ENCODE results near the gene CHTF18. TPM values are rescaled to one million over a fixed set of nuclear protein-coding genes. Genes with fewer than 3 reads are reported as not detected.
A peak's percentile ranks its signal among the peaks of the same experiment; 100 is the strongest.
"Not testable (repeated sequence)": the region's sequence is repeated elsewhere in the genome, so short reads cannot be mapped to it uniquely, and the experiment has no call there.

The CHTF18 gene
- total and polyA plus RNA-seq, 2 donors (not counting 3 experiments of a cell fraction or from before 2014, with no cell fraction given) = 33.0 to 69.5 TPM

DNA sequence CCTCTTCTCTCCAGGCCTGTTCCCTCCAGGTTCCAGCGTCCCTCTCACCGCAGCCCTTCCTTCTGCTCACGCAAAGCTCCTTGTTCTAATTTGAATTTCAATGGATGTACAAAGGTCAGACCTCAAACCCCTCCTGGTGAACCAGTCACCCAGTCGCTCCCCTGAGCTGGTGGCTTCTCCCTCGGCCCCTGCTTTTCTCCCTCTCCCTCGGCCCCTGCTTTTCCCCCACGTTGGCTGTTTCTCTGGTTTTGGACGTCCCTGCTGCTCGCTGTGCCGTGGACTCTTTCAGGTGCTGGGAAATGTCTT lies 36.5 kb upstream of the CHTF18 start:
- no TSS peak for BruUV-seq (replicated peaks)
- H3K9me1 ChIP-seq (replicated peaks; ENCODE audit: control insufficient read depth, extremely low read depth, insufficient read depth, low read length) = no peaks in the 10 kb centered on the region
- no peak overlapping the region for H3K9ac ChIP-seq (replicated peaks; ENCODE audit: extremely low read depth, insufficient read depth, low read length)
- H2AFZ ChIP-seq (ENCODE audit: low read depth, low read length) = no peak overlapping the region
- FAIRE-seq (no peak), DNase-seq (ENCODE audit: low read depth, low spot score) (no peak)
- no peak overlapping the region for H3K4me3 ChIP-seq (replicated peaks in 1 of 3; ENCODE audit: insufficient read depth in 1 of 3, low read depth in 1 of 3, low read length in 3 of 3)
- no peaks in the 10 kb centered on the region for H3K9me3 ChIP-seq (replicated peaks; ENCODE audit: control insufficient read depth, insufficient read depth, low read length)
- H3K36me3 ChIP-seq (ENCODE audit: control insufficient read depth in 2 of 2, extremely low read depth in 1 of 2, insufficient read depth in 2 of 2, low read length in 2 of 2) = no peaks in the 10 kb centered on the region
- intact Hi-C loops (cut with micrococcal nuclease) = no loop called here
- H3K27ac ChIP-seq (ENCODE audit: insufficient read depth, low read depth, low read length) = no peak overlapping the region
- H3K79me2 ChIP-seq (ENCODE audit: control insufficient read depth, insufficient read depth, low read length) = no peaks in the 10 kb centered on the region
- POLR2A ChIA-PET = no interaction called here
- H3K4me1 ChIP-seq (ENCODE audit: control insufficient read depth, extremely low read depth, insufficient read depth, low read length) = no peaks in the 10 kb centered on the region
- peaks cover 4 to 6% of the 10 kb centered on the region in 2 experiments for H3K27me3 ChIP-seq (ENCODE audit: control insufficient read depth in 2 of 2, insufficient read depth in 2 of 2, low read length in 2 of 2)
- CTCF ChIA-PET = no interaction called here
- no peaks in the 10 kb centered on the region for H4K20me1 ChIP-seq (replicated peaks; ENCODE audit: control insufficient read depth, extremely low read depth, insufficient read depth, low read length)
- TF ChIP-seq FOS (IDR thresholded peaks at IDR 0.05; ENCODE audit: borderline replicate concordance, insufficient read depth, low read length) (no peak), EZH2 (IDR thresholded peaks at IDR 0.05; ENCODE audit: borderline replicate concordance, low read depth, low read length, severe bottlenecking) (peak; percentile 19)
- dilution Hi-C loops (cut with MboI; ENCODE audit: extremely low pct_ligation_motif_present, low sequenced_read_pairs) = no loop called here
- no peak overlapping the region for H3K4me2 ChIP-seq (ENCODE audit: insufficient read depth, low read length)

DNA sequence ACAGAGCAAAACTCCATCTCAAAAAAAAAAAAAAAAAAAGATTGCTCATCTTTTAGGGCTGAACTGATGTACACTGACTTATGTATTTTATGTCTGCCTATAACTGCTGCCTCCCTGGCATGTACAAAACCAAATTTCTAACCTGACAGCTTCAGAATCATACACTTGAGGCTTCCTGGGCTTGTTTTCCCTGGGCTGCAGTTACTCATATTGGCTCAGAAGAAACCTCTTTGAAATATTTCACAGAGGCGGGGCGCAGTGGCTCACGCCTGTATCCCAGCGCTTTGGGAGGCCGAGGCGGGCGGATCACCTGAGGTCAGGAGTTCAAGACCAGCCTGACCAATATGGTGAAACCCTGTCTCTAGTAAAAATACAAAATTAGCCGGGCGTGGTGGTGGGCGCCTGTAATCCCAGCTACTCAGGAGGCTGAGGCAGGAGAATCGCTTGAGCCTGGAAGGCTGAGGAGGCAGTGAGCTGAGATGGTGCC lies 34.3 kb upstream of the CHTF18 start:
- intact Hi-C loops (cut with micrococcal nuclease); POLR2A ChIA-PET; H3K27me3 ChIP-seq (ENCODE audit: control insufficient read depth in 2 of 2, insufficient read depth in 2 of 2, low read length in 2 of 2); H4K20me1 ChIP-seq (replicated peaks; ENCODE audit: control insufficient read depth, extremely low read depth, insufficient read depth, low read length); H2AFZ ChIP-seq (ENCODE audit: low read depth, low read length); H3K36me3 ChIP-seq (ENCODE audit: control insufficient read depth in 2 of 2, extremely low read depth in 1 of 2, insufficient read depth in 2 of 2, low read length in 2 of 2); H3K4me3 ChIP-seq (replicated peaks in 1 of 3; ENCODE audit: insufficient read depth in 1 of 3, low read depth in 1 of 3, low read length in 3 of 3); H3K79me2 ChIP-seq (ENCODE audit: control insufficient read depth, insufficient read depth, low read length); FAIRE-seq; dilution Hi-C loops (cut with MboI; ENCODE audit: extremely low pct_ligation_motif_present, low sequenced_read_pairs); H3K9me3 ChIP-seq (replicated peaks; ENCODE audit: control insufficient read depth, insufficient read depth, low read length); H3K4me2 ChIP-seq (ENCODE audit: insufficient read depth, low read length); BruUV-seq (replicated peaks); DNase-seq (ENCODE audit: low read depth, low spot score); H3K9ac ChIP-seq (replicated peaks; ENCODE audit: extremely low read depth, insufficient read depth, low read length); H3K9me1 ChIP-seq (replicated peaks; ENCODE audit: control insufficient read depth, extremely low read depth, insufficient read depth, low read length); CTCF ChIA-PET; H3K4me1 ChIP-seq (ENCODE audit: control insufficient read depth, extremely low read depth, insufficient read depth, low read length); H3K27ac ChIP-seq (ENCODE audit: insufficient read depth, low read depth, low read length): not testable (repeated sequence)

Measured in endothelial cell of umbilical vein (primary cell).